Activated naive CD8-positive, alpha-beta T cell treated with anti-CD3 and anti-CD28 coated beads, Interleukin-2, amount 10 ng/mL, durations not matched to agents 7 days and 5 days (primary cell): ENCODE measurements around the gene PFKL. TPM values are rescaled to one million over a fixed set of nuclear protein-coding genes. Genes with fewer than 3 reads are reported as not detected.
A peak's percentile ranks its signal among the peaks of the same experiment; 100 is the strongest.
"Not testable (repeated sequence)": the region's sequence is repeated elsewhere in the genome, so short reads cannot be mapped to it uniquely, and the experiment has no call there.

Source experiments
- ATAC-seq: fragments of 150-1000 bp; cut with Tn5 transposase; one replicate; pipeline ENCODE4 v1.10.0; 2021; ENCODE audit warnings: low read depth, moderate library complexity
- POLR2A ChIA-PET: fragments of 350-600 bp; sonication (Branson Sonifier 250); formaldehyde crosslinking; loops from one replicate; lab custom pipeline; 2021; ENCODE audit warnings: antibody characterized with exemption; lab: Charles Lee
- DNase-seq: peaks from one replicate; pipeline ENCODE4 v3.0.0; 2021
- H3K27ac Mint-ChIP-seq: one replicate; pipeline ENCODE4 v1.8.0; 2022; ENCODE audit warnings: mild to moderate bottlenecking, mixed read lengths
- H3K27me3 Mint-ChIP-seq: one replicate; pipeline ENCODE4 v1.8.0; 2022; ENCODE audit warnings: mild to moderate bottlenecking, moderate library complexity, mixed read lengths
- H3K36me3 Mint-ChIP-seq: one replicate; pipeline ENCODE4 v1.8.0; 2021; ENCODE audit warnings: mild to moderate bottlenecking, mixed read lengths
- H3K4me1 Mint-ChIP-seq: one replicate; pipeline ENCODE4 v1.8.0; 2021; ENCODE audit warnings: mixed read lengths
- H3K4me3 Mint-ChIP-seq: one replicate; pipeline ENCODE4 v1.8.0; 2022; ENCODE audit warnings: mild to moderate bottlenecking, moderate library complexity, mixed read lengths
- H3K9me3 Mint-ChIP-seq: one replicate; pipeline ENCODE4 v1.8.0; 2021; ENCODE audit warnings: mixed read lengths
- total RNA-seq, 2 experiments: library from RNA; stranded (reverse); gene quantifications; one replicate each; pipeline ENCODE4 v1.2.3, GENCODE V29; 2021

PFKL gene
- total RNA-seq, 2 experiments from 2014 or later: 183 to 193 TPM

GRCh38 chr21:44294391-44295162, 5.3 kb upstream of the PFKL start:
- POLR2A ChIA-PET: interaction anchor here (0.6 kb wide), 1 partner anchor 26 kb away, joined by 3 read pairs; no protein-coding TSS in a partner anchor
- DNase-seq (no peak), ATAC-seq (no peak)
- H3K27me3 Mint-ChIP-seq: peaks cover 5% of the 10 kb centered on the region
- H3K9me3 Mint-ChIP-seq: no peaks in the 10 kb centered on the region
- H3K4me3 Mint-ChIP-seq: no peak overlapping the region
- peaks cover 12% of the 10 kb centered on the region for H3K4me1 Mint-ChIP-seq
- no peaks in the 10 kb centered on the region for H3K36me3 Mint-ChIP-seq
- H3K27ac Mint-ChIP-seq: no peak overlapping the region

- Mint-ChIP-seq H3K27ac (no peak overlapping the region), H3K4me1 (peaks cover 12% of the 10 kb centered on the region), H3K9me3 (no peaks in the 10 kb centered on the region), H3K27me3 (peaks cover 5% of the 10 kb centered on the region), H3K4me3 (no peak overlapping the region), H3K36me3 (no peaks in the 10 kb centered on the region)
- DNase-seq: no peak
- POLR2A ChIA-PET: no interaction called here
- ATAC-seq: no peak
These were observed 4.7 kb upstream of the PFKL start for GRCh38 chr21:44295163-44295573.

- H3K36me3 Mint-ChIP-seq: no peaks in the 10 kb centered on the region
- H3K4me3 Mint-ChIP-seq: no peak overlapping the region
- H3K27me3 Mint-ChIP-seq: peaks cover 3% of the 10 kb centered on the region
- POLR2A ChIA-PET: no interaction called here
- H3K27ac Mint-ChIP-seq: no peak overlapping the region
- no peak for ATAC-seq
- DNase-seq: no peak
- H3K4me1 Mint-ChIP-seq: peaks cover 12% of the 10 kb centered on the region
- no peaks in the 10 kb centered on the region for H3K9me3 Mint-ChIP-seq
These were observed 4.2 kb upstream of the PFKL start for GRCh38 chr21:44295646-44296045.

- H3K36me3 Mint-ChIP-seq: no peaks in the 10 kb centered on the region
- peaks cover 12% of the 10 kb centered on the region for H3K4me1 Mint-ChIP-seq
- ATAC-seq: no peak
- no peak for DNase-seq
- H3K27me3 Mint-ChIP-seq: peaks cover 2% of the 10 kb centered on the region
- no peak overlapping the region for H3K4me3 Mint-ChIP-seq
- POLR2A ChIA-PET: no interaction called here
- no peak overlapping the region for H3K27ac Mint-ChIP-seq
- no peaks in the 10 kb centered on the region for H3K9me3 Mint-ChIP-seq
These were observed 3.7 kb upstream of the PFKL start for GRCh38 chr21:44296103-44296519.

GRCh38 chr21:44296916-44297315, 2.9 kb upstream of the PFKL start:
- H3K36me3 Mint-ChIP-seq: no peaks in the 10 kb centered on the region

GRCh38 chr21:44297525-44298290, 2.1 kb upstream of the PFKL start:
- peaks cover 2% of the 10 kb centered on the region for H3K27me3 Mint-ChIP-seq
- DNase-seq (peak; percentile 80), ATAC-seq (peak; percentile 38)
- H3K27ac Mint-ChIP-seq: no peak overlapping the region
- POLR2A ChIA-PET: interaction anchor here (1.0 kb wide), 1 partner anchor 630 kb away, joined by 3 read pairs; no protein-coding TSS in a partner anchor
- H3K4me1 Mint-ChIP-seq: peaks cover 22% of the 10 kb centered on the region
- H3K9me3 Mint-ChIP-seq: no peaks in the 10 kb centered on the region
- H3K4me3 Mint-ChIP-seq: peak overlapping the region; percentile 25
- no peaks in the 10 kb centered on the region for H3K36me3 Mint-ChIP-seq

More at GRCh38 chr21:44296916-44297315, 2.9 kb upstream of the PFKL start:
- Mint-ChIP-seq H3K9me3 (no peaks in the 10 kb centered on the region), H3K4me3 (no peak overlapping the region), H3K27ac (no peak overlapping the region), H3K4me1 (peaks cover 14% of the 10 kb centered on the region), H3K27me3 (peaks cover 2% of the 10 kb centered on the region)
- POLR2A ChIA-PET: no interaction called here
- ATAC-seq (no peak), DNase-seq (no peak)

GRCh38 chr21:44298301-44298700, 1.6 kb upstream of the PFKL start:
- Mint-ChIP-seq H3K4me3 (peak overlapping the region; percentile 25), H3K9me3 (no peaks in the 10 kb centered on the region), H3K4me1 (peaks cover 25% of the 10 kb centered on the region), H3K36me3 (peaks cover under 1% of the 10 kb centered on the region), H3K27me3 (peaks cover 2% of the 10 kb centered on the region), H3K27ac (peak overlapping the region; percentile 30)
- POLR2A ChIA-PET: interaction anchor here (1.0 kb wide), 1 partner anchor 630 kb away, joined by 3 read pairs; no protein-coding TSS in a partner anchor
- no peak for DNase-seq
- no peak for ATAC-seq

- Mint-ChIP-seq H3K4me3 (peak overlapping the region; percentile 90), H3K27ac (peak overlapping the region; percentile 94), H3K36me3 (peaks cover 2% of the 10 kb centered on the region), H3K4me1 (peaks cover 28% of the 10 kb centered on the region), H3K9me3 (no peaks in the 10 kb centered on the region), H3K27me3 (peaks cover 2% of the 10 kb centered on the region)
- ATAC-seq: peak; percentile 1
- DNase-seq: no peak
- POLR2A ChIA-PET: interaction anchor here (0.6 to 0.8 kb wide), 2 partner anchors 221 to 829 kb away, joined by 3 to 4 read pairs; no protein-coding TSS in a partner anchor
These were observed 782 bp upstream of the PFKL start for GRCh38 chr21:44299085-44299457.

GRCh38 chr21:44300262-44300959, 558 bp downstream of the PFKL start:
- Mint-ChIP-seq H3K27me3 (peaks cover 2% of the 10 kb centered on the region), H3K4me1 (peaks cover 30% of the 10 kb centered on the region), H3K9me3 (no peaks in the 10 kb centered on the region), H3K36me3 (peaks cover 2% of the 10 kb centered on the region), H3K27ac (peak overlapping the region; percentile 74), H3K4me3 (peak overlapping the region; percentile 86)
- DNase-seq (peak; percentile 80), ATAC-seq (peak; percentile 41)
- POLR2A ChIA-PET: interaction anchor here (0.9 to 1.1 kb wide), 2 partner anchors 39 to 53 kb away, joined by 3 read pairs; partner anchors contain the start of genes CFAP410 and TRPM2

- POLR2A ChIA-PET: no interaction called here
These were observed 1.3 kb downstream of the PFKL start for GRCh38 chr21:44301141-44301540.

GRCh38 chr21:44301961-44302406, 2.1 kb downstream of the PFKL start:
- Mint-ChIP-seq H3K27ac (peak overlapping the region; percentile 45), H3K4me1 (peaks cover 30% of the 10 kb centered on the region), H3K36me3 (peaks cover 2% of the 10 kb centered on the region), H3K4me3 (peak overlapping the region; percentile 86), H3K9me3 (no peaks in the 10 kb centered on the region), H3K27me3 (peaks cover 2% of the 10 kb centered on the region)
- ATAC-seq (no peak), DNase-seq (no peak)
- POLR2A ChIA-PET: no interaction called here

More at GRCh38 chr21:44301141-44301540, 1.3 kb downstream of the PFKL start:
- Mint-ChIP-seq H3K27ac (peak overlapping the region; percentile 74), H3K36me3 (peaks cover 2% of the 10 kb centered on the region), H3K4me1 (peaks cover 30% of the 10 kb centered on the region), H3K9me3 (no peaks in the 10 kb centered on the region), H3K27me3 (peaks cover 2% of the 10 kb centered on the region), H3K4me3 (peak overlapping the region; percentile 86)
- DNase-seq (no peak), ATAC-seq (no peak)

- not testable (repeated sequence) for H3K27ac Mint-ChIP-seq, DNase-seq, H3K27me3 Mint-ChIP-seq, H3K36me3 Mint-ChIP-seq, H3K9me3 Mint-ChIP-seq, ATAC-seq
- H3K4me1 Mint-ChIP-seq: peaks cover 29% of the 10 kb centered on the region
- POLR2A ChIA-PET: interaction anchor here (0.7 kb wide), 1 partner anchor 13 kb away, joined by 7 read pairs; no protein-coding TSS in a partner anchor
- H3K4me3 Mint-ChIP-seq: peak overlapping the region; percentile 86
These were observed 2.9 kb downstream of the PFKL start for GRCh38 chr21:44302573-44303401.
